Stimulated activated CD4-positive, alpha-beta T cell treated with anti-CD3 and anti-CD28 coated beads, Interleukin-2, amount 100 ng/mL, for 24 hours (primary cell): ENCODE measurements around the gene RAB5A.
"Not testable (repeated sequence)": the region's sequence is repeated elsewhere in the genome, so short reads cannot be mapped to it uniquely, and the experiment has no call there.

Experiments used
- DNase-seq, 2 donors: peaks; one replicate each; pipeline ENCODE4 v3.0.0-alpha.2; 2020

RAB5A gene

GRCh38 chr3:19948226-19948591 lies 1.3 kb downstream of the RAB5A start:
- no peak for DNase-seq

GRCh38 chr3:19950316-19950715 lies 3.4 kb downstream of the RAB5A start:
- no peak for DNase-seq

- no peak for DNase-seq
These were observed 7.8 kb downstream of the RAB5A start for GRCh38 chr3:19954676-19955075.

DNA sequence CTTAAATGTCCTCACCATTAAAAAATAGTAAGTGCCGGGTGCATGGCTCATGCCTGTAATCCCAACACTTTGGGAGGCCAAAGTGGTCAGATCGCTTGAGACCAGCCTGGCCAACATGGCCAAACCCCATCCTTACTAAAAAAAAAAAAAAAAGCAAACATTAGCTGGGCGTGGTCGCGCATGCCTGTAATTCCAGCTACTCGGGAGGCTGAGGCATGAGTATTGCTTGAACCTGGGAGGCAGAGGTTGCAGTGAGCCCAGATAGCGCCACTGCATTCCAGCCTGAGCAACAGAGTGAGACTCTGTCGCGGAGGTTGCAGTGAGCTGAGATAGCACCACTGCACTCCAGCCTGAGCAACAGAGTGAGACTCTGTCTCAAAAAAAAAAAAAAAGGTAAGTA lies 10.5 kb downstream of the RAB5A start:
- DNase-seq, result not testable (repeated sequence)

DNA sequence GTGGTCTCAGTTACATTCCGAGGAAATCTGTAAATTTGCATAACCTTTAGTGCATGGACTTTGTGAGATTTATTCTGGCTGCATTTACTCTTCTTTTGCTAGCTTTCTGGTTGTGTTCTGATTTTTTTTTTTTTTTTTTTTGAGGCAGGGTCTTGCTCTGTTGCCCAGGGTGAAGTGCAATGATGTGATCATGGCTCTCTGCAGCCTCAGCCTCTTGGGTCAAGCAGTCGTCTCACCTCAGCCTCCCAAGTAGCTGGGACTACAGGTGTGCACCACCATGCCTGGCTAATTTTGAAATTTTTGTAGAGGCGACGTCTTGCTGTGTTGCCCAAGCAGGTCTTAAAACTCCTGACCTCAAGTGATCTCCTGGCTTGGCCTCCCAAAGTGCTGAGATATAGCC lies 12.6 kb downstream of the RAB5A start:
- no peak for DNase-seq

- DNase-seq, result no peak
These were observed 13.8 kb downstream of the RAB5A start for GRCh38 chr3:19960696-19961095.

DNA sequence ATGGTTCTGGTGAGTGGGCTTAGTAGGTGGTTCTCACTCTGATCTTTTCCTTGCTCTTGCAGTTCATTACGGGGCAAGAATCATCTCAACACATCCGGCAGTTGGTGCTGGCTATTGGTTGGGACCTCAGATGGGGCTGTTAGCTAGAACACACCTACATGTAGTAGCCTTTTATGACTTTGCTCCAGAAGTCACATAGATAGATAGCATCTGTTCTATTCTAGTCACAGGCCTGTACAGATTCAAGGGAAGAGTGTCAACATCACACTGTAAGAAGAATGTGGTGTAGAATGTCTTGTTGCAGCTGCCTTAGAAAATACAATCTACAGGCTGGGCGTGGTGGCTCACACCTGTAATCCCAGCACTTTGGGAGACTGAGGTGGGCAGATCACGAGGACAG lies 15.1 kb downstream of the RAB5A start:
- DNase-seq, result no peak

DNA sequence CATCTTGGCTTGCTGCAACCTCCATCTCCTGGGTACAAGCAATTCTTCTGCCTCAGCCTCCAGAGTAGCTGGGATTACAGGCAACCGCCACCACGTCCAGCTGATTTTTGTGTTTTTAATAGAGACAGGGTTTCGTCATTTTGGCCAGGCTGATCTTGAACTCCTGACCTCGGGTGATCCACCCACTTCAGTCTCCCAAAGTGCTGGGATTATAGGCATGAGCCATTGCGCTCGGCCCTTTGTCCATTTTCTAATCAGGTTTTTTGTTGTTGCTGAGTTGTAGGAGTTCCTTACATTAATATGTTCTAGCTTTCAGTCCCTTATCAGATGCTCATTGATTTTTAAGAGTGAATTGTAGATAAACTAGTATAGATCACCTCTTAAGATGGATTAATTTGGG lies 20.3 kb downstream of the RAB5A start:
- DNase-seq, result no peak

GRCh38 chr3:19967812-19968211 lies 20.9 kb downstream of the RAB5A start:
- DNase-seq, result no peak

DNA sequence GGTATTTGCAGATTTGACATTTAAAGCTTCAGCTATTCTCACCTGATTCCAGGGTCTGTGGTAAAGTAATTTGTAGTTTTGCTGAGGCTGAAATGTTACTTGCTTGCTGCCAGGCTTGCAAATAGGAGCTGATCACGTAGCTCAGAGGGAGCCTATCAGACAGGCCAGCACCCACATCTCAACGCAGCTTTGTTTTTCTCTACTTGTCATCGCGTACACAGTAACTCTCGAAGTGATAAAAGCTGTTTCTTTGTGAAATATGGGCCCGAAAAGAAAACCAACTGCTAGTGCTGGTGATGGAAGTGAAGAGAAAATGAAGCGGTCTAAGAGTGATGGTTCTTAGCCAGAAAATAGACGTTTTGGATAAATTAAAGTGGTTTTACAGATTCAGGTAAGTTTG lies 23.4 kb downstream of the RAB5A start:
- DNase-seq, result no peak

DNA sequence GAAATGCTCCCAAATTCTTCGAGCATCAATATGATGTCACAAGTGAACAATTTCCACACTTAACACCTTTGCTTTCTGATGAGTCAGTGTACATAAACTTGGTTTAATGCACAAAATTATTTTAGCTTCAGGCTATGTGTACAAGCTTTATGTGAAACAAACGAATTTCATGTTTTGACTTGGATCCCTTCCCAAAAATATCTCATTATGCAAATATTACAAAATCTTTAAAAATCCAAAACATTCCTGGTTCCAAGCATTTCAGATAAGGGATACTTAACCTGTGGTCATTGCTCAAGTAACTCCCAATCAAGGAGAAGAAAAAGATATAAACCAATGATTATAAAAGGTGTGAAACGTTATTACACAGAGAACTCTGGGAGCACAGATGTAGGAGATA lies 25.2 kb downstream of the RAB5A start:
- no peak for DNase-seq

DNA sequence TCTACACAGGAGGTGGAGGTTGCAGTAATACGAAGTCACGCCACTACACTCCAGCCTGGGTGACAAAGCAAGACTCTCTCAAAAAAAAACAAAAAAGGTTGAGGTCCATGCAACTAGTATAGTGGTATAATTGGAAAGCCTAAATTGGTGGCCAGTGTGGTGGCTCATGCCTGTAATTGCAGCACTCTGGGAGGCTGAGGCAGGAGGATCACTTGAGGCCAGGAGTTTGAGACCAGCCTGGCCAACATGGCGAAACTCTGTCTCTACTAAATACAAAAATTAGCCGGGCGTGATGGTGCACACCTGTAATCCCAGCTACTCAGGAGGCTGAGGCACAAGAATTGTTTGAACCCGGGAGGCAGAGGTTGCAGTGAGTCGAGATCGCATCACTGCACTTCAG lies 42.0 kb downstream of the RAB5A start:
- not testable (repeated sequence) for DNase-seq

GRCh38 chr3:19994796-19995195 lies 47.9 kb downstream of the RAB5A start:
- DNase-seq, result no peak

DNA sequence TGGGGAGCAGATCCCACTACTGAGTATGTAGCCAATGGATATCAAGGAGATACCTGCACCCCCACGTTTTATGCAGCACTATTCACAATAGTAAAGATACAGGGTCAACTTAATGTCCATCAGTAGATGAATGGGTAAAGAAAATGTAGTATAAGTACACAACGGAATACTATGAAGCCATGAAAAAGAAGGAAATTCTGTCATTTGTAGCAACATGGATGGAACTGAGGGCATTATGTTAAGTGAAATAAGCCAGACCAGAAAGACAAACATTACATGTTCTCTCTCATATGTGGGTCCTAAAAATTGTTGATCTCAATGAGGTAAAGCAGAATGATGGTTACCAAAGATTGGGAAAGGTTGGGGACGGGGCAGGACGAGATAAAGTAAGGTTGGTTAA lies 50.6 kb downstream of the RAB5A start:
- no peak for DNase-seq

- no peak for DNase-seq
These were observed 55.0 kb downstream of the RAB5A start for GRCh38 chr3:20001932-20002331.

DNA sequence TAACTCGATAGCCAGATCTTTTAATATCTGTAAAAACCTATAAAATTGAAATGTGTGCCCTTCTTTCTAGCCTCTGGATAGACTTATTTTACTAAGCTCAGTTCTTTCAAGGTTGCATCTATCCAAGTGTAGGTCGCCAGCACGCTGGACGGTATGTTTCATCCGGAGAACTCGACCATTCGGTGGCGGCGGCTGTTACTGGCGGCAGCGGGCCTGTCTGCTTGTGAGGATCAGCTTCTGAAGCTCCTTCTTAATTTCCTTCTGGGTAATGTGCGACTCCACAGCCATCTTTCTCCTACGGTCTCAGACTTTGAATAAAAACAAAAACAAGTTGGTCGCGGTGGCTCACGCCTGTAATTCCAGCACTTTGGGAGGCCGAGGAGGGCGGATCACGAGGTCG lies 61.1 kb downstream of the RAB5A start:
- no peak for DNase-seq

DNA sequence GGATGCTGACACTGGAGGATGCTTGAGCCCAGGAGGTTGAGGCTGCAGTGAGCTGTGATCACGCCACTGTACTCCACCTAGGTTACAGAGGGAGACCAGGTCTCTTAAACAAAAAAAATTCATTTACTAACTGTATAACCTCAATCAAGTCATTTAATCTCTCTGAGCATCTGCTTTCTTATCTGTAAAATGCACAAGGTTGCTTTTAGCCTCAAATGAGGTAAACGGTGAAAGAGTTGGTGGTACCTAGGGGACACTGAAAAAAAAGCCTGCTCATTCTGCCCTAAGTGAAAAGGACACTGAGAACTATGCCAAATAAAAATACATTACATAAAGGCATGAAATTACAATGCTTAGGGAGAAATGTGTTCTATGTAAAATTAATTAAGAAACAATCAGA lies 61.7 kb downstream of the RAB5A start:
- no peak for DNase-seq

DNA sequence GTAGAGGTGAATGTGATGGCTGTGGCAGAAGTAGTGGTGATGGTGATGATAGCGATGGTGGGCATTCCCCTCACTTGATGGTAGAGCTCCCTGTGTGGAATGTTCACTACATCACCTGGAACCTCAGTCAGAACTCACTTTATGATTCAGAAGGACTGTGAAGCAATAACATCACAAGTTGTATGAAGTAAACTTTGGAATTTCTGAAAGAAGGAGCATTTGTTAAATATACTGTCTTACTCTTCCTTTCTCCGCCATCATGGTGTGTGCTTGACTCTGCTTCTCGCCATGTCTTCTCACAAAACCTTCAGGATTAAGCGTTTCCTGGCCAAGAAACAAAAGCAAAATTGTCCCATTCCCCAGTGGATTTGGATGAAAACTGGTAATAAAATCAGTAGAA lies 65.3 kb downstream of the RAB5A start, which contains the start of gene PP2D1:
Gene PP2D1 (minus strand): TSS at position 101 of the 400 bp plus-strand sequence. CDS start 192 bp downstream, outside the sequence.
- no peak for DNase-seq

DNA sequence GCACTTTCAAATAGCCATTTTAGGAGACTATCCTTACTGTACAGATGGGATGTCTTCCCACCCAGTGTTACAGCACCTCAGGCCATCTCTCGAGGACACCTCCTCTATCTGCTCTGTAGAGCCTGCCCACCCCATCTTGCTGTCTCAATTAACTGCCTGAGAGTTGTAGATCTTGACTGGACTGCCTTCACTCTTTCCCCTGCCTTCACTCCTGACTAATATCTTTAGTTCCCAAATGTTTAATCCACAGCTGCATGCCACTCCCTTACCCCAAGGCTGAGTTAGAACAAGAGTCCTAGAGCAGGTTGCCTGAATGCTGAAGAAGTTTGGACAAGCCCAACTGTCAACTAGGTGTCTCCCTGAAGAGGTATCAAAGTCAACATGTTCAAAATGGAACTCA lies 66.5 kb downstream of the RAB5A start:
- DNase-seq, result no peak

- DNase-seq, result no peak
These were observed 68.6 kb downstream of the RAB5A start for GRCh38 chr3:20015525-20015924.

- not testable (repeated sequence) for DNase-seq
These were observed 69.2 kb downstream of the RAB5A start for GRCh38 chr3:20016076-20016475.

GRCh38 chr3:20022954-20023622 lies 76.2 kb downstream of the RAB5A start:
- no peak for DNase-seq

GRCh38 chr3:20023623-20024405 lies 76.9 kb downstream of the RAB5A start:
- no peak for DNase-seq

DNA sequence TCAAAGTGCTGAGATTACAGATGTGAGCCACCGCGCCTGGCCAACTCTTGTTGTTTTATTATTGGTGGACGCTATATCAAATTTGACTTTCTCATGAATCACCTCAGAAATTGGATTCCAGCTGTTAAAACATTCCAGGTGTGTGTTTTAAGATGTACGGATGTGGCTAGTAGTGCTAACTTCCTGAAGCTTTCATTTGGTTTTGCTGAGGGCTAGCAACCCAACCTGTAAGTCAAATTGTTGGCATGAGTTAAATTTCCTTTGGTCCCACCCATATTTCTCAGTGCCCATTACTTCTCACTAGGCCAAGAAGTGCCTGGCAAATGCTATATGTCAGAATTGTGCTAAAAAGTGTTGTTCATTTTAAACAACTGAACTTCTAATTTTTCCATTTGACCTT lies 80.2 kb downstream of the RAB5A start:
- no peak for DNase-seq

DNA sequence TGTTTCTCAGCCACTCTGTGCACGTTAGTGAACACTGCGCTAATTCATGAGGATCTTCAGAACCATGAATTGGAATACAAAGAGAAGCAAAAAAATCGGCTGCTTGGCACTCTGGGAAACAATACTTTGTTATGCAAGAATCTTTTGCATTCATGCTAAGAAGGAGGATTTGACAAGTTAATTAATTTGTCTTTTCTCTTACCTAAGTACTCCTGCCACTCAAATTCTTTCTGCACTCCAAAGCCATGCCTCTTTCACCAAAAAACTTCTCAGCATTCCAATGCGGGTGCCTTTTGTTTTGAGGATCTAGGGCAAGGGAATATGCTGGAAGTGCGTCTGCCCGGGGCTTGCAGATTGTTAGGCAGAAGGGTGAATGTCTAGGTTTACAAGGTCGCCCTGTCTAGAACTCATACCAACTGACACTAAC lies 82.0 kb downstream of the RAB5A start:
- no peak for DNase-seq
